Measurements from ENCODE around the gene AOX1.

The AOX1 gene

GRCh38 chr2:200618054-200618419 lies 32.2 kb downstream of the AOX1 start:
- TF ChIP-seq, protein P1, sequence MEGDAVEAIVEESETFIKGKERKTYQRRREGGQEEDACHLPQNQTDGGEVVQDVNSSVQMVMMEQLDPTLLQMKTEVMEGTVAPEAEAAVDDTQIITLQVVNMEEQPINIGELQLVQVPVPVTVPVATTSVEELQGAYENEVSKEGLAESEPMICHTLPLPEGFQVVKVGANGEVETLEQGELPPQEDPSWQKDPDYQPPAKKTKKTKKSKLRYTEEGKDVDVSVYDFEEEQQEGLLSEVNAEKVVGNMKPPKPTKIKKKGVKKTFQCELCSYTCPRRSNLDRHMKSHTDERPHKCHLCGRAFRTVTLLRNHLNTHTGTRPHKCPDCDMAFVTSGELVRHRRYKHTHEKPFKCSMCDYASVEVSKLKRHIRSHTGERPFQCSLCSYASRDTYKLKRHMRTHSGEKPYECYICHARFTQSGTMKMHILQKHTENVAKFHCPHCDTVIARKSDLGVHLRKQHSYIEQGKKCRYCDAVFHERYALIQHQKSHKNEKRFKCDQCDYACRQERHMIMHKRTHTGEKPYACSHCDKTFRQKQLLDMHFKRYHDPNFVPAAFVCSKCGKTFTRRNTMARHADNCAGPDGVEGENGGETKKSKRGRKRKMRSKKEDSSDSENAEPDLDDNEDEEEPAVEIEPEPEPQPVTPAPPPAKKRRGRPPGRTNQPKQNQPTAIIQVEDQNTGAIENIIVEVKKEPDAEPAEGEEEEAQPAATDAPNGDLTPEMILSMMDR (IDR thresholded peaks at IDR 0.05; ENCODE audit: insufficient read depth, low read length), result no peak
- no peak for TF ChIP-seq GABPA (IDR thresholded peaks at IDR 0.05; ENCODE audit: low read depth)
- TF ChIP-seq SPI1 (IDR thresholded peaks at IDR 0.05; ENCODE audit: borderline replicate concordance, low read depth), result no peak
- TF ChIP-seq POLR2AphosphoS5 (IDR thresholded peaks at IDR 0.05; ENCODE audit: low read depth), result no peak
- no peak for TF ChIP-seq REST (IDR thresholded peaks at IDR 0.05; ENCODE audit: insufficient replicate concordance, low read depth)
- Histone ChIP-seq H3K4me3 (replicated peaks; ENCODE audit: insufficient read depth, low read length) (no peak overlapping the region), H3K27ac (replicated peaks) (0 out of 2 replicates have a peak overlapping the region, but pooled peaks have one; percentile 8), H3K27me3 (ENCODE audit: insufficient read depth, poor library complexity, severe bottlenecking) (no peaks in the 10 kb centered on the region)
- DNase-seq (ENCODE audit: low read depth in 1 of 2, low spot score in 1 of 2), result no peak

GRCh38 chr2:200618590-200619021 lies 32.8 kb downstream of the AOX1 start:
- Histone ChIP-seq H3K27me3 (ENCODE audit: insufficient read depth, poor library complexity, severe bottlenecking) (no peaks in the 10 kb centered on the region), H3K4me3 (replicated peaks; ENCODE audit: insufficient read depth, low read length) (no peak overlapping the region), H3K27ac (replicated peaks) (no peak overlapping the region)
- TF ChIP-seq REST (IDR thresholded peaks at IDR 0.05; ENCODE audit: insufficient replicate concordance, low read depth) (no peak), SPI1 (IDR thresholded peaks at IDR 0.05; ENCODE audit: borderline replicate concordance, low read depth) (no peak), POLR2AphosphoS5 (IDR thresholded peaks at IDR 0.05; ENCODE audit: low read depth) (no peak), GABPA (IDR thresholded peaks at IDR 0.05; ENCODE audit: low read depth) (no peak)
- TF ChIP-seq, protein P1 (IDR thresholded peaks at IDR 0.05; ENCODE audit: insufficient read depth, low read length), result no peak
- peak in 1 of 2 experiments; percentile 61 for DNase-seq (ENCODE audit: low read depth in 1 of 2, low spot score in 1 of 2)

DNA sequence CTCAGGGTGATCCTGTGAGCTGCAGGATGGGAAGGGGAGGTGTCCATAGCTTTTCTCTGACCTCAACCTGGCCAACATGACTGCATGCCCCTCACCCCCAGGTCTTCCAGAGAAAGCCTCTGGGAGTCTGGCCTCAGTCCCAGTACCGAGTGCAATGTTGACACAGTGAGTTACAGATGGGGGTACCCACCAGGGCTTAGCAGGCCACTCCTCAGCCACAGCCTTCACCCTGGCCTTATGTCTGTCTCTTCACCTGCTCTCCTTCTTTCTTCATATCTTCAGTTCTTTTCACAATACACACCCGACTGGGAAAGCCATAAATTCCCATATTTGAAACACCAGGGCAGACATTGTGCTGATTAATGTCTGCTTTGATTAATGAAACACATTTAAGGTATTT lies 33.5 kb downstream of the AOX1 start:
- TF ChIP-seq, protein P1 (IDR thresholded peaks at IDR 0.05; ENCODE audit: insufficient read depth, low read length), result no peak
- TF ChIP-seq GABPA (IDR thresholded peaks at IDR 0.05; ENCODE audit: low read depth) (no peak), POLR2AphosphoS5 (IDR thresholded peaks at IDR 0.05; ENCODE audit: low read depth) (no peak), REST (IDR thresholded peaks at IDR 0.05; ENCODE audit: insufficient replicate concordance, low read depth) (no peak), SPI1 (IDR thresholded peaks at IDR 0.05; ENCODE audit: borderline replicate concordance, low read depth) (no peak)
- Histone ChIP-seq H3K27me3 (ENCODE audit: insufficient read depth, poor library complexity, severe bottlenecking) (no peaks in the 10 kb centered on the region), H3K4me3 (replicated peaks; ENCODE audit: insufficient read depth, low read length) (no peak overlapping the region), H3K27ac (replicated peaks) (no peak overlapping the region)
- no peak for DNase-seq (ENCODE audit: low read depth in 1 of 2, low spot score in 1 of 2)
